ENCODE results near the gene MYH8. TPM values are rescaled to one million over a fixed set of nuclear protein-coding genes. Genes with fewer than 3 reads are reported as not detected.

The MYH8 gene
- total RNA-seq, 1 donor from 2014 or later, result not detected

GRCh38 chr17:10384175-10384574, 37.6 kb downstream of the MYH8 start:
- no peak for DNase-seq (ENCODE audit: low spot score)

- no peak for DNase-seq (ENCODE audit: low spot score)
These were observed 40.9 kb downstream of the MYH8 start for GRCh38 chr17:10380631-10381408.

DNA sequence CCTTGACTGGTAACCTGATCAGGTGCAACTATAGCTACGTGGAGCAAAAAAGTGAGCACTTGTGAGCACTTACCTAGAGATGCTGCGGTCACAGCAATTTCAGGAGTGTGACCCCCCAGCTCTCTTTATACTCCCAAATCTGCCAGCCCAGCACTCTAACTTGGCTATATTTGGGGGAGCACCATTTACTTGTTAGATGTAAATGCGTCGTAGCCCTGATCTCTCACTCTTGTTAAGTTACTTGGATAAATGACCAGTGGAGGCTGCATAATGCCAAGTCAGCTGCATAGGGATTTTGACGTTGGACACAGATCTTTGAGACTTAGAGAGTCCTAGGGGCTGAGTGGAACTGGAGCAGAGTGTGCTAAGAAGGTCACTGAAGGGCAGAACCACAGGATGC, 48.8 kb downstream of the MYH8 start, which contains the start of gene MYH13:
TSS of gene MYH13 (minus strand) at position 101 of the 400 bp plus-strand sequence. CDS start 8,476 bp downstream, outside the sequence.
- DNase-seq (ENCODE audit: low spot score), result no peak

GRCh38 chr17:10370016-10370608, 51.6 kb downstream of the MYH8 start:
- DNase-seq (ENCODE audit: low spot score), result no peak

DNA sequence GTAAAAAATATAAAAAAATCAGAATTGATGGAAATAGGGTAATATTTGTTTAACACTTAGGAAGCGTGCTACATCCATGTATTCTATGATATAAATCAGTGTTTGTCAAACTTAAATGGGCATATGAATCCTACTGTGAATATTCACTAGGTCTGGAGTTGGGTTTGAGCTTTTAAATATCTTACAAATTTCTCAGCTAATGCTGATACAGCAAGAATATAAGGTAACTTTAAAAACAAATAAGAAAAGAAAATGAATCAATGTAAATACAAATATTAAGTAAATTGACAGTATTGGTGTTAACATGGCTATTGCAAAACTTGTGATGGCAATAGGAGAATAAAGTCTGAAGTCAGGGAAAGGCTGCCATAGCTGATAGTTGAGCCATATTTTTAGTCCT, 52.5 kb downstream of the MYH8 start:
- no peak for DNase-seq (ENCODE audit: low spot score)

DNA sequence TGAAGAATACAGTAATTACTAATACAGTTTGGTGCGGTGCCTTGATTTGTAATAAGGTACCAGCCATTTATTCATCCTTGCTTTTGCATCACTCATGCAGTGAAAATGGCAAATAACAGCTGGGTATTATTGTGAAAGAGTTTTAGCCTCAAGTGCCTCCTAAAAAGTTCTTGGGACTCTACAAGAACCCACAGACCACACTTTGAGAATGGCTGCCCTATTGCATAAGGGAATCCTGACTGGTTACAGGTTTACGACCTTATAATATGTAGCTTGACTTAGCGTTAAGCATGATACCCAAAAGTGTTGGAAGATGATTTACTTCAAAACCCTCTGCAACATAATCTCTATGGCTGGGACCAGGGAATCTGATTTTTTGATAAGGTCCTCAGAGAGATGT, 53.2 kb downstream of the MYH8 start:
- no peak for DNase-seq (ENCODE audit: low spot score)

DNA sequence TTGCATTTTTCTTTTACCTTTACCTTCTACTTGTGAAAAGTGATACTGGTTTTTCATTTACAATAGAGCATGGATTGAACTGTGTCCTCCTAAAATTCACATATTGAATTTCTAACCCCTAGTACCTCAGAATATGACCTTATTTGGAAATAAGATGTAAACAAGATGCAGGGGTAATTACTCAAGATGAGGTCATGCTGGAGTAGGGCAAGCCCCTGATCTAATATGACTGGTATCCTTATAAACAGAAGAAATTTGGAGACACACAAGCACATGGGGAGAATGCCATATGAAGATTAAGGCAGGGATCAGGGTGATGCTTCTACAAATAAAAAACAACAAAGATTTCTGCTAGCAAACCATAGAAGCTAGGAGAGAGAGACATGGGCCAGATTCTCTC, 61.2 kb downstream of the MYH8 start:
- DNase-seq (ENCODE audit: low spot score), result no peak

GRCh38 chr17:10357768-10358167, 64.0 kb downstream of the MYH8 start:
- no peak for DNase-seq (ENCODE audit: low spot score)

DNA sequence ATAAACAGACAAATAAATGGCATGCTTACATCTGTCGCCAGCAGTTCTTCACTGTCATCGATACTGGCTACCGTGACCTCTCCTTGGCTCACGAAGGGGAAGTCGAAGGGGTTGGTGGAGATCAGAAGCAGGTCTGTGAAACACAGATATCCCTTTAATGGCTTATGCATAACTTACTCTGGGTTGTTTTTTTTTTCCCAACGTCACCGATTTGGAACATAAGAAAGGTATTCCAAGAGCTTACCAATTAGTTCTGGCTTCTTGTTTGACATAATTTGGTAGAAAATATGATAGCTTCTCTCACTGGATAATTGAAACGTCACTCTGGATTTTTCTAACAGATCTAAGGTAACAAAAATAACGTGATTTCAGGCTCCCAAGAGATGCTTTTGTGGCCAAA, 67.1 kb downstream of the MYH8 start:
- DNase-seq (ENCODE audit: low spot score), result no peak

- DNase-seq (ENCODE audit: low spot score), result no peak
These were observed 68.9 kb downstream of the MYH8 start for GRCh38 chr17:10352893-10353292.

DNA sequence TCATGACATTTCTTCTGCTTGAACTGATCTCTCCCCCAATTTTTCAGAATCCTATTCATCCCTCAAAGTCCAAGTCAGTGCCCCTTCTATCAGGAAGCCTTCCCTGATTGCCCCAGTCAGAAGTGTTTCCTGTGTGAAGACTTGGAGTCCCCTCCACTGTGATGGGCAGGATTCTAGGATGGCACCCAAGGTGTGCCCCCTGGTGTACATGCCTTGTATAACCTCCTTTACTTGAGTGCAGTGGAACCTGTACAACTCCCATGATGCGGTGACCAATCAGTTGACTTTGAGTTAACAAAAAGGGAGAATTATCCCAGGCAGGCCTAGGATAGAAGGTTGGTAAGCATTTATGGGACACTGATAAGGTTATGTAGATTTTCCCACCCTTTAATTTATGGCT, 72.3 kb downstream of the MYH8 start:
- no peak for DNase-seq (ENCODE audit: low spot score)

DNA sequence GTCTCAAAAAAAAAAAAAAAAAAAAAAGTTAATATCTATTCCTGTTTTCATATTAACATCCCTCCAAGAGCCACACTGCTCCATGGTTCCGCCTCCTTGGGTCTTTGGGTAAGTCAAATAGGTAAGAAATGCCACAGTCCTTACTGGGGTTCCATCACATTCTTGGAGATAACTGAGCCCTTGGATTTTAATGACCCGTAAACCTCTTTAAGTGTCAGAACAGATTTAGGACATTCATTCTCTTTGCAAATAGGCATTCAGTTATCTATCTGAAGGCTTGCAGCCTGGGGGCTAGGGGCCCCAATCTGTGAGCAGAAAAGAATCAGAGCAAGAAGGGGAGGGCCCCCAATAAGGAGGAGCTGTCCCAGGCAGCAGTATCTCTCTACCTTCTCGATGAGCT, 76.9 kb downstream of the MYH8 start:
- DNase-seq (ENCODE audit: low spot score), result no peak

Other genes with a start within 250 kb of the MYH8 start
- gene GAS7, start 223.3 kb downstream of the MYH8 start, total RNA-seq, result 31.2 TPM
- not detected for gene MYH13, start 48.9 kb downstream of the MYH8 start, total RNA-seq
- not detected for gene MYH4, start 47.6 kb upstream of the MYH8 start, total RNA-seq
- gene MYH1, start 96.6 kb upstream of the MYH8 start, total RNA-seq, result 0.05 TPM
- 0.78 TPM for gene MYH2, start 127.7 kb upstream of the MYH8 start, total RNA-seq
- gene MYH3, start 235.4 kb upstream of the MYH8 start, total RNA-seq, result 6.2 TPM

All from ureter (tissue), 1 donor.